Activated T-helper 9 cell treated with anti-CD3 and anti-CD28 coated beads, Interleukin-2, amount 50 U/mL, for 16 hours (primary cell): ENCODE results near the gene CALD1.

ENCODE experiments used
- DNase-seq: peaks from one replicate; pipeline ENCODE4 v3.0.0-alpha.2; 2020; ENCODE audit warnings: low read depth

CALD1 gene

DNA sequence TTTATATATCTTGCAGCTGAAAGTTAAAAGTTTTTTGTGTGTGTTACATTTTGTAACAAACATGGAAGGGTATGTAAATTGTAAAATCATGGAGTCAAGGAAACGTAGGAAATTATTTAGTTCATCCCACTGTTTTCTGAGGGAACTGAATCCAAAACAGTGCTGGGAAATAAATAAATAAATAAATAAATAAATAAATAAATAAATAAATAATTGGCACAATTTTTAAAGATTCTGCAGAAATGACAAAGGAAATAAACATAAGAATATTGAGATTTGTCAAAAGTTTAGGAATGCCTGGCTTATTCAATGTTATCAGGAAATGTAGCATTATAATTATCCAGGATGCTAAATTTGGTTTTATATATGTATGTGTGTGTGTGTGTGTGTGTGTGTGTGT, 115.5 kb downstream of the CALD1 start:
- DNase-seq: no peak

DNA sequence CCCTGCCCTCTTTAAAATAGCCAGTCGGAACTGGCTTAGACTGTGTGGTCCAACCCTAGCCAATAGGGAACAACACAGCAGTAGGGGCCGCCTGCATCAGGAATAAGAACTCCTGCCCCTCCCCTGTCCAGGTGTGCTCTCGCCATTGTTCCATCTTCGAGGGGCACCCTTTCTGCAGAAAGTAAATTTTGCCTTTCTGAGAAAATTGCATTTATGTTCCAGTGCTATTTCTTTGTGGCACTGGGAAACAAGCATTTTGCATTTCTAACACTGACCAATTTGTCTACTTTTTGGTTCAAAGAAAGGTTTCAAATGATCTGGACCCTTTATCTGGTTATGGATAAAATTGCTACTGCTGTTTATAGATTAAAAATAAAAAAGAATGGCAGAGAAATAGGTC, 116.6 kb downstream of the CALD1 start:
- no peak for DNase-seq

DNA sequence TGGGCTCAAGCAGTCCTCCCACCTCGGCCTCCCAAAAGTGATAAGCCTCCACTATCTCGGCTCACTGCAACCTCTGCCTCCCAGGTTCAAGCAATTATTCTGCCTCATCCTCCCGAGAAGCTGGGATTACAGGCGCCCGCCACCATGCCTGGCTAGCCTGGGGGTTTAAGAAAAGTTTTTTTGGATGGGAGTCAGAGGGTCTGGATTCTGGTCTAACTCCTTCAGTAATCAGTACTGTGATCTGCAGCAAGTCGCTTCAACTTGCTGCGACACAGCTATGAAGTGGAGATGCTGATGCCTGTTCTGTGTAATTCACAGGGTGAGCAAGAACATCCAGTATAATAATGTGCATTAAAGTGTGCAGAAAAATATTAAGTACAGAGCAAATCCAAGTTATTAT, 118.5 kb downstream of the CALD1 start:
- DNase-seq: no peak

DNA sequence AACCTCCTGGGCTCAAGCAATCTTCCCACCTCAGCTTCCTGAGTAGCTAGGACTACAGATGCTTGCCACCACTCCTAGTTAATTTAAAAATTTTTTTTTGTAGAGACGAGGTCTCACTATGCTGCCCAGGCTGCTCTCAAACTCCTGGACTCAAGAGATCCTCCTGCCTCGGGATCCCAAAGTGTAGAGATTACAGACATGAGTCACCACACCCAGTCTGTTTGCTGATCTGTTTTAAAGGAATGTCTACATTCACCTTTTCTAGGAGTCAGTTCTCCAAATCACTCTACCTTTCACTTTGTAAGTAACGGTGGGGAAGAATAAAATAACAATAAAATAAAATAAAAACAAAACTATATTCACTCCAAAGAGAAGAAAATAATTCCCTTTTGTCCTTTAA, 120.3 kb downstream of the CALD1 start:
- DNase-seq: no peak

DNA sequence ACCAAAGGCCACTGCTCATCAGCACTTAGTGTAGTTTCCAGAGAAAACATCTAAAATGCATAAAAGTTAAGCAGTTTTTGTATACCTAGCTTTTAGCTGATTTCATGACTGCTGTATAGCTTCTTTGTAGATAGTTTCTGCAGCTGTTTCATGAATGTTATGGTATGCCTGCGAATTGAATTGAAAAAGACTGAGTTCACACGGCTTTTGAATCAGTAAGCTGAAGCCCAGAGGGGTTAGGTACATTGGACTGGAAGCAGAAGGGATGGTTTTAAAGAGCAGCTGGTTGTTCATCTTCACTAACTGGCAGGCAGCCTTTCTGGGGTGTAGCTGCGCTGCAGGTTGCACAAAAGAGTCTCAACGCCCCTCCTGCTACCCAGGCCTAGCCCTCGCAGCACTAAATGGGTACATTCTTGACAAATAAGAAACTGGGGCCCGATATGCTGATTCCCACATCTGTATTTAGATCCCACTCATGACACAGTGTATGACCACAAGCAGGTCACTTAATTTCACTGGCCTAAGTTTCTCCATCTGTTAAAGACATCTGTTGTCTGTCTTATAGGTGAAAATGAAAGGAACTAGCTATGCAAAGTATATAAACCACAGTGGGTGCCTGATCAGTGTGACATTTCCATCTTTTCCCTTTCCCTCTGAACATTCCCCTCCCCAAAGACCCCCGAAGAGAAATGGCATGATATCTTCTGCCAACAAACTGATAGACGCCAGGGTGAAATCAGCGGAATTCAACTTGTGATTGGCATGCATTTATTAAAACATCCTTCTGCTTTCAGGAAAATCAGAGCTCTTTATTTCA, 120.9 kb downstream of the CALD1 start:
- no peak for DNase-seq

DNA sequence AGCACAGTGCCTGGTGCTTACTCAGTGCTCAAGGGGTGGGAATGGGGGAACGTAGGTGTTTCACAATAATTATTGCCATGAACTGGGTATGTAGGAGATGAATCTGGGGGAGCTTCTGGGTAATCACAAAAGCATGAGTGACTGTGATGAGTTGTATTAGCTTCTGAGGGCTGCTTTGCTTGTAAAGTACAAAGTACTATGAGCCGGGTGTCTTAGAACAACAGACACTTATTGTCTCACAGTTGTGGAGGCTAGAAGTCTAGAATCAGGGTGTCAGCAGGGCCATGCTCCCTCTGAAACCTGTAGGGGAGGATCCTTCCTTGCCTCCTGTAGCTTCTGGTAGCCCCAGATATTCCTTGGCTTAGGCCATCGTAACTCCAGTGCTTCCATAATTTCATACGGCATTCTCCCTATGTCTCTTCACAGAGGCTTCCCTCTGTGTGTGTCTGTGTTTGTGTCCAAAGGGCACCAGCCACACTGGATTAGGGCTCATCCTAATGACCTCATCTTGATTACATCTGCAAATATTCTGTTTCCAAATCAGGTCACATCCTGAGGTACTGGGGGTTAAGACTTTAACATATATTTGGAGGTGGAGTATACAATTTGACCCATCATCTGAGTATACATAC, 122.1 kb downstream of the CALD1 start:
- no peak for DNase-seq

DNA sequence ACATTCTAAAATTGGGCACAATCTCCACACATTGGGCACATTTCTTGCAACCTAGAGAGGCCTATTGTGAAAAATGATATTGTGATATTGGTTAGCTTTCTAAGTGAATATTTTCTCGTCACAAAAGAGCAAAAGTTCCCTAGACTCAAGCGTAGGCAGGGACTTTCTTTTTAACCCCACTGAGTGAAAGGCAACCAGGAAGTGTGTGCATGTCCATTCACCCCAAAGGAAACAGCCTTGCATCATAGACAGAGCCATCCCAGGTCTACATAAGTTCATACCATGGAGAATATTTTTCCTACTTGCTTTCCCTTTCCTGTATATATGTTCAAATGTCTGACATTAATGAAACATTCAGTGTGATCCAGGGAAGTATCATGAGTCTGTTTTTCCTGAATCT, 122.6 kb downstream of the CALD1 start:
- no peak for DNase-seq

DNA sequence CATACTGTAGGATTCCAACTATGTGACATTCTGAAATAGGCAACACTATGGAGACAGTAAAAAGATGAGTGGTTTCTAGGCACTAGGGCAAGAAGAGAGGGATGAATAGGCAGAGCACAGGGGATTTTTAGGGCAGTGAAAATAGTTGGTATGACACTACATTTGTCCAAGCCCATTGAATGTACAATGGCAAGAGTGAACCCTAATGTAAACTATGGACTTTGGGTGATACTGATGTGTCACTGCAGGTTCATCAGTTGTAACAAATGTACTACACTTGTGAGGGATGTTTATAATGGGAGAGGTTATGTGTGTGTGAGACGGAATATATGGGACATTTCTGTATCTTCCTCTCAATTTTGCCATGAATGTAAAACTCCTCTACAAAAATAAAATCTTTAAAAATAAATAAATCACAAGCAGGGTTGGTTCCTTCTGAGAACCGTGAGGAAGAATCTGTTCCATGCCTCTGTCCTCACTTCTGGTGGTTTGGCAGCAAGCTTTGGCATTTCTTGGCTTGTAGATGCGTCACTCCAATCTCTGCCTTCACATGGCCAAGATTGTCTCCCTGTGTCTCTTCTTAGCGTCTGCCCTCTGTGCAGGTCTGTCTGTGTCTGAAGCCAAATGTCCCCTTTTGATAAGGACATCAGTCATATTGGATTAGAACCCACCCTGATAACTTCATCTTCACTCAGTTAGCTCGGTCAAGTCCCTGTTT, 123.8 kb downstream of the CALD1 start:
- no peak for DNase-seq

DNA sequence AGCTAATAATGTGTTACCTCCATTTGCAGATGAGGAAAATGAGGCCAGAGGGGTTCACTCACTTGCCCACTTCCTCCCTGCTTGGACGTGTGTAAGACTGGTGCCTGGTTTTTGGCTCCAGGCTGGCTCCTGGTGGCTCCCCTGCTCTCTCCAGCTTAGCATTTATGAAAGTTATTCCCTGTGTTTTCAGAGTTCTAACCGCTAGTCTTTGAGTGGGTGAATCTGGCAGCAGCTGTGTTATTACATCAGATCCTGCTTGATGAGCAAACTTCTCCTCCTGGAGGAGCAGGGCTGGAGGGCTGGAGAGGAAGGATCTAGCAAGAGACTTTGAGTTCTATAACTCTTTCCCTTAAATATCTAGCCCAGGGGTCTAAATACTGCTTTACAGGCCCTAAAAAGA, 125.9 kb downstream of the CALD1 start:
- DNase-seq: no peak

DNA sequence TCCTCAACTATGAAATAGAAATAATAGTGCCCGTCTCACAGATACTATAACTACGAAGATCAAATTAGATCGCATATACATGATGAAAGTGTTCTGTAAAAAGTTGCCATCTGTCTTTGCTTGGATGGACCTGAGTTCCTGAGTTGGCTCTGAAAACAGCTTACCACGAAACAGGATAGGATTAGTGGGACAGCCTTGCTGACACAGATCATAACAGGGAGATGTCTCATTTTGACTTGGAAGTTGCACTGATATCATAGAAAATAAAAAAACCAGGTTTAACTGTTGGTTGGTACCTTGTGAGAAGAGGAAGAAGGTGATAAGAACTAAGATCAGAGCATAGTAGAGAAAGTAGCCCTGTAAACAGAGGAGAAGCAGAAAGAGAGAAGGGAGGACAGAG, 127.6 kb downstream of the CALD1 start:
- no peak for DNase-seq

DNA sequence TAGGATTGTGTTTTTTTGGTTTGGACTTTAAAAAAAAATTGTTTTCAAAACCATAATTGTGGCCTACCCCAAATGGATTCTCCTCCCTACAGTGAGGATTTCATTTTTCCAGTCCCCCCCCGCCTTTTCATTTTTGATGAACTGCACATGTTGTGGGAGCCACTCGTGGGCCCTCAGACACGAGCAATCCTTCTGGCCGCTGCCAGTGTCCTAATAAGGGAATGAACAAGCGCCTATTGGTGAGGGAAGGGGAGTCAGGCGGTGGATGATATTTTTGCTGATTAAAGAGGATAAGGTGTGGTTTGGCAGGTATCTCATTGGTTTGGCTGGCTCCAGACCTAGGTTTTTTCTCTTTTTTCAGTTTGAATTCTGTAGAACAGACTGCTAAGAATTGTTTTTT, 128.2 kb downstream of the CALD1 start:
- DNase-seq: no peak

DNA sequence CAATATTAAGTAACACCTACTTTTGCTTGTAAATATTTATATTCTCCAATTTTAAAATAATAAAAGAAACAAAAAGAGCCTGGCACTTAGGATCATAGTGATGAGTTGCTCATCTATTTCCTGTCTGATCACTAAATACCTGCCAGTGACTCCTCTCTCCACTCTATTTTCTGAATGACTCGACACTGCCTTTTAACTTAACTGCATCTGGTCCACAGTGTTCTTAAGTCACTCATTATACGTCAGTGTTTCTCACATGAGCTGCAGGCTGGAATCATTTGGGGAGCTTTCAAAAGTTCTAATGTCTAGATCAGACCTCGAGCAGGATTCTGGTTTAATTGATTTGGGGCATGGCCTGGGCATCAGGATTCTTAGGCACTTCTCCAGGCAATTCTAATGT, 128.9 kb downstream of the CALD1 start:
- no peak for DNase-seq

DNA sequence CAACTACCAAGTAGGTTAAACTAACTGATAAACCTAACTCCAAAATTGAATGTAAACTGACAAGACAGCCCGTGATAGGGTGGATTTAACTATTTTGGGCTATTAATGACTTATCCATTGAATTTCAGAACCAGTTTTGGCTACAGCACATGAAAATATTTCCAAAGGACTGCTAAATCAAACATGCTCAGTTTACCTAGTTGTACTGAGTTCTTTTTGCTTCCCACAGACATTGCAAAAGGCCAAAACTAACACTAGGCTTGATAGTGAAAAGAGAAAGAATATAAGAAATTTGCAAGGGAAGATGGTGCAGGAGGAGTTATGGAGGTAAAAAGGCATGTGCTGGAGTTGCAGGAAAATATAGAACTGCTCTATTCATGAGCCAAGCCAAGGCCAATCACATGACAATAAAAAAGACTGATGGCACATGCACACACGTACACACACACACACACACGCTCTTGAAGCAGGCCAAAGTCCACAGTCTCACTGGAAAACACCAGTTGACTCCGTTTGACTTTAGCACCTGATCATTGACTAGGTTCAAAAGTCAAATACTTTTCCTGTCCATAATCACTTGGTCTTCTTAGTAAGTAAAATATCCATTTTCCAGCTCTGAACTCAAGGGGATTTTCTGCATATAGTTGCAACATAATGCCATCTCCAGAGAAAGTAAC, 130.9 kb downstream of the CALD1 start:
- DNase-seq: no peak

DNA sequence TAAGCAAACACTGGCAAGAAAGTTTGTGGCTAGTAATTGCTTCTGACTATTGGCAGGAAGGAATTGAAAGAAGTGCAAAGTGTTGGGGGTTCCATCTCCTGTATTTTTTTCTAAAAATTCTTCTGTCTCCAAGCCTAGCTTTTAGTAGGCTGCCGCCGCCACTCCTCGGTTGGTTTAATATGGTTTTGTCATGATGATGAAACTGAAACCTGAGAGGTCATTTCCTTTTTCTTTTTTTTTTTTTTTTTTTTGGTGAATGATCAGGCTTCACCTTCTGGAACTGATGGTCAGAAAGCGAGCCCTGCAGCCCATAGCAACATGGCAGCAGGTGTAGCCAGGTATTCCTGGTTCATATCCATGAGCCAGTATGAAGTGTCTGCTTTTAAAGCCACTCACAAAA, 131.5 kb downstream of the CALD1 start:
- no peak for DNase-seq

DNA sequence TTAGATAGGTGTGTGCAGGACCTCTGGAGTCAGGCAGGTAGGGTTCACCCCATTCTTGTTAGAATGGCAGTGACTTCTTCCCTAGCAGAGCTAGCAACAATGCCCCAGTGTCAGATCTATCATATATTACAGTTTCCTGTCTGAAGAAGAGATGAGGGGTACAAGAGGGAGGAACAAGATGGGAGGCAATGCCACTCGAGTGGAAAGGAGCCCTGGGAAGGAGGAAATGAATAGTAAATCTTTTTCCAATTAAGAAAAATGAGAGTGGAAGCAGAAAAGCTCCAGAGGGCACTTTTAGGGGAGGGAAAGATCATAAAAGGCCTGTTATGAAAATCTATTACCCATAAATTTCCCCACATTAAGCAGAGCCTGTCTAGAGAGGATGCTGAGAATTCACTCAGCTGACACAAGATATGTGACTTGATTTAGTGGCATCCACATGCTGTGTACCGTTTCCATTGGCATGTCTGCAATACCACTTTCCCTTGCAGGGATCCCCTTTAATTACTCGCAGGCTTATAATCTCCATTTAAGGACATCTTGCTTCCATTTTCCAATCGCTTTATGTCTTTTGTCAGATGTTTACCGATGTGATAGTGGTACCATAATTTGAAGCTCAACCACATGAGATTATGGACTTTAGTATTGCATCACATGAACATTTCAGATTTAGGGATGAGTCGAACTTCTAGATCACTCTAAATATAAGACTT, 136.9 kb downstream of the CALD1 start:
- DNase-seq: no peak

DNA sequence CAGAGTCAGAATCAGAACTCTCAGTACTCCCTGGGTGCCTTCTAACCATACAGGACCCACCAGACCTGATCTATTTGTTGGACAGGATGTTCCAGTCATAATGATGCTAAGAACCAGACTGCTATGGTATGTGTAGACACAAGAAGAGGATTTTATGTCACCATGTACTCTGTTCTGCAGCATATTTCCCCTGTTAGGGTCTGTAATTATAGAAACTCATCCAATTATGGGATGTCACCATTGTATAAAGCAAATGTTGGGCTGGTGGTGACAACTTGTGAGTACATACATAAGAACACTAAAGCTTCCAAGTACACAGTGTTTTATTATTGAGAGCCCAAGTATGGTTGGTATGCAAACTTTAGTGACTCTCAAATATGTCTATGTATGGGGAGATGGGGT, 139.8 kb downstream of the CALD1 start:
- no peak for DNase-seq

DNA sequence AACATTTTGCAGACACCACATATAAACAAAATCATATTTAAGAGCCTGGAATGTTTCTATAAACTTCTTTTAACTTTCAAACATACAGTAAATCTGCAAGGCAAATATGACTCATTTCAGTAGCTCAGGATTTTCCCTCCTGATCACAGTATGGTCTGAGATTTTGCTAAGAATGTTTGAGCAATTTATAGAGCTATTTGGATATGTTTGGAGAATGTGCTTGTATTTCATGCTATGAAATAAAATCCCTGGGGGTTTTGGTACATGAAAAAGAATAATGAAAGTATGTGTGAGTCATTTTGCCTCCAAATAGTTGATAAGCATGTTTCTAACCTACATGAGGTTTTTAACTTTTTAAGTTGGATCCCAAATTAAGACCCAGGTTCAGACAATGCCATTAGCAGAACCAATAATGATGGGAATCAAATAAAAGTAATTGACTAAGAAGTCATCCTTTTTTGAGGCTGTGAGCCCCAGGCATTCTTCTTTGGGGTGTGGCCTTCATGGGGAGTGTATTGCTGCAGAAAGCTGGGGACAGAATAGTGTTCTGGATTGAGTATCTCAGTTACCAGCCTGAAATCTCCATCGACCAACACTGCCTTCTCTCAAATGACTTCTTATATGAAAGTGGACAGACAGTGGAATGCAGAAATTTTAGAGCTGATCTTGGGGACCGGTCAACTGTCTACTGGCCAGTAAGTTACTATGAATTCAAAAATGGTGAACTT, 140.8 kb downstream of the CALD1 start:
- no peak for DNase-seq

DNA sequence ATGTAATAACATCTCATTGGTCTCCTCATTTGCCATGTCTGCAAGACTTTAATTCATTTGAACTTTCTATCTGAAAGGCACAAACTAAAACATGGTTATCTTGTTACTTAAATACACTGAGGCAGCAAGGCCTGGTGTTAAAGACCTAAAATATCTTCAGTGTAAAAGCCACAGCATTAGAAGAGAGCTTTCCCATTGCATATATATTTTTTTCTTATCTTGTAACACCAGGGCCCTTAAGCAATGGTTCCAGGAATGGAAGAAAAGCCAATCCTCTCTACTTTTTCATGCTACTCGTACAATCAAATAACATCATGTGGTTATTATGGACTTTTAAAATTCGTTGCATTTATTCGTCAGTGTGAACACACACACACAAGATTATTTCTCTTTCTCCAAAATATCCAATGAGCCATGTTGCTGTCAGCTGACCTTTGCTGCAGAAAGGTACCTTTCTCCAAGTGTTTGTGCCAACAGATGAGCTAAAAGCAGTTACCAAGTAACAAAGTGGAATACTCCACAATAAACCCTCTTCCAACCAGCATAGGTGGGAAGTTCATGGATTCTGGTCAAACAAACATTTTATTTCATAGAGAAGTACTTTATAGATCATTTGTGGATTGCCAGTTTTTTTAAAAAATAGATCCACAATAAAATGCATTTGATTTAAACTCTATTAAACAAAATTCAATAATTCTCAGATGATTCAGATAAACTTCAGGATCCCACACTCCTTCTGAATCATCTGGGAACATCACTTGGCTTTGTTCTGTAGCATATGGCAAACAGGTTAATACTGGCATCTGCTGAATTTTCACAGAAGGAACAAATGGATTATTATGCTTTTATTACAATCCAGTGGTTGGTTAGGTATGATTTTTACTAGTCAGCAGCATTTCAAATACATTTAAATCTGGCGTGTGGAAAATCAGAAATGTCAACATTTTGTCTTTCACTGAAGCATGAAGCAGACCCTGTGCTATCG, 143.6 kb downstream of the CALD1 start:
- DNase-seq: no peak

DNA sequence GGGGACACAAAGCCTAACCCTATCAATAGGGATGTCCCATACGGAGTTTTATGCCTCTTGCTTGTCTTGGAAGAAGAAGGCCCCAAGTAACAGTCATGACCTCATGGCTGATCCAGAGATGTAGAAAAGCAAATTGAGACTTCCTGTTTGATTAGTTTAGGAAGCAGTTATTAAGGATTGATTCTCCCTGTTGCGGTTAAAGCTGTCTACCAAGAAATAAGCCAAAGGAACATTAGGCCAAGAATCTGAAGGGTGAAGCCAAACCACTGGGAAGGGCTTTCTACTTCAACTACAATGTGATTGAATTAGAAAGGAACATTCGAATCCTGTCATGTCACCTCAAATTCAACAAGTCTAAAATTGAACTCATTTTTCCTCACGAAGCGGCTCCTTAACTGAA, 146.3 kb downstream of the CALD1 start:
- no peak for DNase-seq

DNA sequence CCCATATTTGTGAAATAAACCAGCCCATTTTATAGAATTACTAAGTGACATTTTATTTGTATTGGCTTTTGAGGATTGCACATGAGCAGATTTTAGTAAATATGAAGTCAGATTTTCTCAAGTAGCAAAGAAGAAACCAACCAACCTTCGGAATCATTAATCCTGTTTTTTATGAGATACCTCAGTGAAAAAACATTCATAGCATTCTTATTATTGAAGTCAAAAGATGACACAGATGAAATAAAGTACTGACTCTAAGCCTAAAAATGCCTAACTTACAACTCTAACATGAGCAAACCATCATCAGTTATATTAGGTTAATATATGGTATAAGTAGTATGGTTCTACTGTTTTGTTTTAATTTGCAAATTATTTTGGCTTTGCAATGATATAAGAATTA, 147.0 kb downstream of the CALD1 start:
- no peak for DNase-seq
